Stimulated activated CD4-positive, alpha-beta T cell treated with anti-CD3 and anti-CD28 coated beads, Interleukin-4, amount 100 ng/mL, for 24 hours (primary cell): ENCODE measurements around the gene FGD6.
"Not testable (repeated sequence)": the region's sequence is repeated elsewhere in the genome, so short reads cannot be mapped to it uniquely, and the experiment has no call there.

ENCODE experiments used
- DNase-seq: peaks from one replicate; pipeline ENCODE4 v3.0.0-alpha.2; 2020

FGD6 gene

DNA sequence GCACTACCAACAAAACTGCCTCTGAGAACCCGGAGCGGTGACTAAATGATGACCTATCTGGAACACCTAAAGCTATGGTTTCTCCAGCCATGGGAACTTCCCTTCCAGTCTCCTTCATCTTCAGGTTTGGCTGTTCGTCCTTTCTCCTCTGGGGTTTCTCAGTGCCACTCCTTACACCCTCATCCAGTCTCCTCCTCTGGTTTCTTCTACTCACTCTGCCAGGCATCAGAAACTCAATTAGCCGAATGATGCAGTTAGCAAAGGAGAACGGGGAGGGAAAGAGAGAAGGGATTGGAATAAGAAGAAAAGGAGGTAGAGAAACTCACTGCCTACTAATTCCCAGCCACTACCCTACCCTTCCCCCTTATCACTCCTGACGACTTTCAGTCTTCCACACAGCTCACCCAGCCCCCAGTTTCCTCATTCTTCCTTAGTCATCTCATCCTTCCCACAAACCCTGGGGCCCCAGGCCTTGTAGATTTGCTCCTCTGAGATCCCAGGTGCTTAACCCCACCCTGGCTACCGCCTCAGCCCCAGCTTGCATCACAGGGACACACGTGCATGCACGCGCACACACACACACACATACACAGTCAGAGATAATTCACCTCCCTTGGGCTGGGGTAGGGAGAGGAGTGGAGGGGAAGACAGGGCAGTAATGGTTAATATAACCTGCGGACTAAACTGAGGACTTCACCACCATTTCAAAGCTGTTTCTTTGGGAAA, 13.0 kb downstream of the FGD6 start:
- no peak for DNase-seq

DNA sequence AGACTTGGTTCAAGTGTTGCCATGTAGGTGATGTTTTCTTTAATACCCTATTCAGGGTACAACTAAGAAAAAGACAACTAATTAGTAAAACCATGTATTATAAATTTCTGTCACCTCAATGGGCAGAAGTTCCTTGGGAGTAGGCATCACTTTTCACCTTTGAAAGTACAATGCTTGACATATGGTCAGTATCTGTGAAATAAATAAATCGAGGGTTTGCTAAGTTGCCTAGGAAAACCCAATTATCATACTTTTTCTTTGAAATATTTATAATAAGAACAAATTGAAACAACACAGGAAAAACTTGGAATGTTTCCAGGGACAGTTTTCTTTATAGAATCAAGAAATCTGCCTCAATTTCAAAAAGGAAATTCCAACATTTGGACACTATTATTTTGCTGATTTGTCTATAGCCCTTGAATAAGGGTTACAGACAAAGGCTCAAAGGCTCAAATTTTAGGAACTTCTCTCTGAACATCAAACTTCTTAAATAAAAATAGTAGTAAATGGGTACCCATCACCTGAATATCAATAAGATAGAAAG, 13.7 kb downstream of the FGD6 start:
- no peak for DNase-seq

DNA sequence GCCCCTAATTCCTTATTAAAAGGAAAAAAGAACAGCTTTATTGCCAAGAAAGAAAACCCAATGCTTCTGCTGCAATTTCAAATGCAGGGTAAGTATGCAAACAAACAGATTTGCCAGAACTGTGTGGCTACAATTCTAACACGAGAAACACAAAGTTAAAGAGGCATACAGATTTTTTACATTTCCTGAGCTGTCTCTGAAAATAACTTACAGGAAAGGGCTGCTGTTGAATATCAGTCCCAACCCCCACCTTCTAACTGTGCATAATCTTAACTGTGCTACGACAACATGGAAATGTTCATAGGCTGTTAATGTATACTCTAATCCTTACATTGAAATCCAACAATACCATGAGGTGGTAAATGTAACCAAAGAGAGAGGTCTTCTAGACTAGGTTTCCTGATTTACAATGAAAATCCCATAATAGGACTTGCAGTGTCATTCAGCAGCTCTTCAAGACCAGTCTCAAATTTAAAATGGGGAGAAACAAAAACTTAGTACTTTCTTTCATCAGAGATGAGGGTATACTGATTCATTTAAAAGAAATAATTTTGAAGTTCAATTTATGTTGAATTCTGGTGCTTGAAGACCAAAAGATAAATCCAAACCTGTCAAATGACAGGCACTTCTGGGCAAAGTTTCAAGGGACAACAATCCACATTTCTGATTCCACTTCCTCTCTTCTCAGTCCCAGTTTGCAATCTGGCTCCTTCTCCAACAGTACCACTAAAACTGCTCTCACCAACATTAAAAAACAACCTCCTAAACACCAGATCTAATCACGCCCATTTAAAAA, 14.4 kb downstream of the FGD6 start:
- DNase-seq, result no peak

DNA sequence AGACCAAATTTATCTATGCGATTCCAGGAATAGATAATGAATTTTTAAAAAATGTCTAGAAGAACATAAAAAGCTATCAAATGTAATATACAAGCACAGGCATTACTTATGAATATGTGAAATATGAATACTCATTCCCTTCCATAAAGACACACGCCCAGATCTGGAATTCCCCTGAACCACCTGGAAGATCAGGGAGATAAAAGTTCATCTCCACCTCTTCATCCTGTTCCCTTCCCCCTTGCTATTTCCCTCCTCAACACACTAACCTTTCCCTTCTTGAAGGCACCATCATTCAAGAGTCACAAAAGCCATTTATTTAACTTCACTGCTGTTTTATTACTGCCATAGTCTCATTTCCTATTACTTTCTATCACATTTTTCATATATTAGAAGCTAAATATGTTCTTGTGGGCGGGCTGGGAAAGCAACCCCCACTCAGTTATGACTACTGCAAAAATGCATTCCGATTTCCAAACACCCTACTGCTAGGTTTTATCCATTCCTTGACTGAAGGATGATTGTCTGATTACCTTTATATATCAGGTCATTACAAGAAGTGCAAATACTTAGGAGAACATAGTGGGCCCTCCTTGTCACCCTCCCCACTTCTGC, 16.1 kb downstream of the FGD6 start:
- no peak for DNase-seq

DNA sequence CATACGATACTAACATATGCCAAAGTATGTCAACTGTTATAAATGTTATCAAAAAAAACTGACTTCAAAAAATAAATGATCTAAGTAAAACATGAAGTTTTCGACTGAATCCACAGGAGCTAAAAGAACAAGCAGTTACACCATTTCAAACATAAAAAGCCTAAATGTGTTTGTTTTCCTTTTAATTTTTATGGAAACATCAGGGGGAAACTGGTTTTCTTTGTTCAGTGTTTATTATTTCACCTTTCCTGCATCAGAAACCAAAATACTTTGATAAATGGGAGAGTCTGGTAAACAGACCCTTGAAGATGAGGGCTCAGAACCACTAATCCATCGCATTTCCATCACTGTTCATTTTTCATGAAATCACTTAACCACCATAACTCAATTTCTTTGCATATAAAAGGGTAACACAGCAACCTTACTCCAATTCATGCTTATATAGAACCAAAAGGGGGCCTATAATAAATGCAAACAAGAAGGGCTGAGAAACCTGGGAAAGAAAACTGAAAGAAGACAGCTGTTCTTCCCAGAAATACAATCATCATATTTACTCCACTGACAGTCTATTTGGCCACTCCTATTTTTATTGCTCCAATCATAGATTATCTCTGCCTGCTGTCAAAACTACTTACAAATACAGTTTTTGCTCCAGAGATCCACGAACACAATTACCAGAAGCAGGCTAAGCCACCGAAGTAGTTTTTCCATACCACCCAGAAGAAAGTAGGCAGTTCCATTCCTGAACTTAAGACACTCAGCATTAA, 17.0 kb downstream of the FGD6 start:
- DNase-seq, result no peak

DNA sequence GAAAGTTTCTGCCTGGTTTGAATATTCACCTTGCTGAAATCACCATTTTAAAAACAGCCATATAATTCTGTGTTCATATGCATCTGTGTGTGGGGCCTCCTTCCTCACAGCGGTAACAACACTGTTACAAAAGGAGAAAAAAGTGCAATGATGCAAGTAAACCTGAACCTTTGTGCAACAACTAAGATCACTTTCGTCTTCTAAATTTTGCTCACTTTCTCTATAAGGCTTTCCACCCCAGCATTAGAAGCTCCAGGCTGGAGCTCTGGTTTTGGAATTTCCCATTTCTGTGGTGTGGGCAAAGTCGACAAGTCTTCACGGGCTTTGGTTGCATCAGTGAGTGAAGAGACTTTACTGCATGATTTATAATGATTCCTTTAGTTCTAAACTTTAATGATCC, 18.4 kb downstream of the FGD6 start:
- no peak for DNase-seq

DNA sequence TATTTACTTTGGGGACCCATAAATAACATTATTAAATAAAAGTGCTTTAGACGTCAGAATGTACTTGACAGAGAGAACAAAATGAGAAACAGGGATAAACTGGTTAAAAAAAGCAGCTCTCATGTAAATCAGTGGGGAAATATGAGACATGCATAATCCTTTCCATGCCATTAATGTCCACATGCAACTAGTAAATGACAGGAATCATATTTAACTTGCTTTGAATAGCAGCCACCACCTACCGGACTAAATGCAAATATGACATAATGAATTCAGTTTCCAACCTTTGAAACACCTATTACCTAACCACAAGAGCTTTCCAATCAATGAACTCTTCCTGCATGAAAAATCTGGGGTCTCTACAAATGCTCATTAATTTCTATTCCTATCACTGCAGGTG, 19.6 kb downstream of the FGD6 start:
- DNase-seq, result no peak

DNA sequence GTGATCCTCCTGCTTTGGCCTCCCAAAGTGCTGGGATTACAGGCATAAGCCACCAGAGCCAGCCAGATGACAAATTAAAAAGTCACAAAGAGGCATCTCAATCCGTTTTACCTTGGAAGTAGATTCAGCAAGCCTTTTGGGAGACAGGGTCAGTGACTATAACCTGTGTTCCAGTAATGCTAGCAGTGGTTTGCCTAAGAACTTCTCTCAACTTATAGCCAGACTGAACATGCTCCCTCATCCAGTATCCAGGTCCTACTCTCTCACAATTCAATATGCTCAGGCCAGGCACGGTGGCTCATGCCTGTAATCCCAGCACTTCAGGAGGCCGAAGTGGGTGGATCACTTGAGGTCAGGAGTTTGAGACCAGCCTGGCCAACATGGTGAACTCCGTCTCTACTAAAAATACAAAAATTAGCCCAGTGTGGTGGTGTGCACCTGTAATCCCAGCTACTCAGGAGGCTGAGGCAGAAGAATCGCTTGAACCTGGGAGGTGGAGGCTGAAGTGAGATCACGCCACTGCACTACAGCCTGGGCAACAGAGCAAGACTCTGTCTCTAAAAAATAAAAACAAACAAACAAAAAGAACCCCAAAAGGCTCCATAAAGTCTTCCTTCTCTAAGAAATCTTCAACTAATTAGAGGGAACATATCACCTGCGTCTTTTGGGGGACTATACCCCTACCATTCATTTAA, 20.2 kb downstream of the FGD6 start:
- not testable (repeated sequence) for DNase-seq

DNA sequence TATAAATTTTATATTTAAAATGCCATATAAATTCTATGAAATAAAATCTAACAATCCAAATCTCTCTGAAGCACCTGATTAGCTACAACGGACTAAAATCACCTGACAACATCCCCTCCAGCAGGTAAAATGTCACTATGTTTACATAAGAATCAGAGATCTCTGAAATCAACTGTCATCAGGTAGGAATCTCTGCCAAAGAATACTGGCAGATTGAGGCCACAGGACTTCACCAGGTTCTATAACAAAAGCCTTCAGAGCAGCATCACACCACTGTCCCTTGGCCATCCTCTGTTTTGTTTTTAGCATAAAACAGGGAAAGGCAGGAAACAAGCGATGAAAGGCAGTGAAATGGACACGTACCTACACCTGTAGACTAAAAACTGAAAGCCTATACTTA, 22.1 kb downstream of the FGD6 start:
- no peak for DNase-seq

DNA sequence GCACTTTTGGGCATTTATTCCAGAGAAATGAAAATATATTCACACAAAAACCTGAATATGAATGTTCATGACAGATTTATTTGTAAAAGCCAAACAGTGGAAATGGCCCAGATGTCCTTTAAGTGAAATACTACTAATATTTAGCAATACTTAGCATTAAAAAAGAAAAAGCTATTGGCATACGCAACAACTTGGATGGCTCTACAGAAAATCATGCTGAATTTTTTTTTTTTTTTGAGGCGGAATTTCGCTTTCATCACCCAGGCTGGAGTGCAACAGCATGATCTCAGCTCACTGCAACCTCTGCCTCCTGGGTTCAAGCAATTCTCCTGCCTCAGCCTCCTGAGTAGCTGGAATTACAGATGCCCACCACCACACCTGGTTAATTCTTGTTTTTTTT, 24.1 kb downstream of the FGD6 start:
- DNase-seq, result no peak

DNA sequence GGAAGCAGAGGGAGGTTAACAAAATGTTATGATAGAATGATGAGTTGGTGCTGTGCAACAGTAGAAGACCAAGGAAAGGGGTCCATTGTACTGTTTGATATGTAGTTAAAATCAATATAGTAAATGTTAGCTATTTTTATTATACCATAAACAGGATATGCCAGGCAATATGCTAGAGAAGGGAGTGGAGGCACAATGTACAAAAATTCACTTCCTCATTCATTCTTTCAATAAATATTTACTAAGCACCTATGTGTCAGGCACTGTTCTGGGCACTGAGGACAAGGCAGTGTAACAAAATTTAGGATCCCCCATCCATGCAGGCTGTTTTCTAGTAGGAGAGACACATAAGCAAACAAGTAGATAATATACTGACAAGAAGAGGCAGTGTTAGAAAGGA, 25.0 kb downstream of the FGD6 start:
- no peak for DNase-seq

DNA sequence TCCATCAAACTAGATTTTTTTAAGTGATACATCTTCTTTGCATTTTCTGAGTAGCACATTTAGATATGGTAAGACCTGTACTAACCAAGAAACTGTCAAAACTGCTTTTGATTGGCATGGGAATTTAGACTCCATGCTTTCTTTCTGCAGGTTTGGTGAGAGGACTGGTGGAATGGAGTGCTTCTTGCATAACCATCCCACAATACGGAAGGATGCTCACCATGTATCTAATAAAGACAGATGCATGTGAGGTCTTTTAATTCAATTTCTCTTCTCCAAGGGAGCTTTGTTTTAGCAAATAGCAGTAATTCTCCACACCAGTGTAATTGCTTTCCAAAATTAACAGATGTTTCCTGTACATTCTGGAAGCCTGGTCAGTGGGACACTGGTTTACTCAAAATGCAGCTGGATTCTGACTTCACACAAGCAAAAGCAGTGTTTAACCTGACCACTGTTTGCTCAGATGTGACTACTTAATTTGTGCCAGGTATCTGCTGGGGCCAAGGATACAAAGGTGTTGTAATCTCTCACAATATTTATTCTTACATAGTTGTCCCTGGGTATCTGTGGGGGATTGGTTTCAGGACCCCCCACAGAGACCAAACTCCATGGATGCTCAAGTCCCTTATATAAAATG, 26.1 kb downstream of the FGD6 start:
- no peak for DNase-seq

DNA sequence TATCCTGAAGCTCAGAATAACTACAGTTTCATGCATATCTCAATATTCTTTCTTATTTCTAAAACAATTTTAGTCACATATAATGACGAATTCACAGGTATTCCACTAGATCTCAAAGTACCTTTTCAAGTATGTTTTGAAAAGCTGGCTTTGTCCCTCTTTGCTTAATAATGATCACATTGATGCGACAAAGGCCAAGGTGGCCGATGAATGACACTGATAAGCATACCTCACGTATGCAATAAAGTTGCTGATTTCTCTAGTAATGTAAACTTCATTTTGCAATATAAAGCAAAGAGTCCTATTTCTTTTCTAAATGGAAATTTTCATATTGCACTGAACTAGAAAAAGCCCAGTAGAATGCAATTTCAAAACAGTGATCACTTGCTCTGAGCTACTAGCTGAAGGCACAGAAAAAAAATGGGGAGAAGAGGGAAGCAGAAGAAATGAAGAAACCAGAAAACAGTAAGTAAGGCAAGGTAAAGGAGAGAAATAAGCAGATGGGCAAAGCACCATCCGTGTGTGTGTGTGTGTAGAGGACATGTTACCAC, 29.3 kb downstream of the FGD6 start:
- no peak for DNase-seq

DNA sequence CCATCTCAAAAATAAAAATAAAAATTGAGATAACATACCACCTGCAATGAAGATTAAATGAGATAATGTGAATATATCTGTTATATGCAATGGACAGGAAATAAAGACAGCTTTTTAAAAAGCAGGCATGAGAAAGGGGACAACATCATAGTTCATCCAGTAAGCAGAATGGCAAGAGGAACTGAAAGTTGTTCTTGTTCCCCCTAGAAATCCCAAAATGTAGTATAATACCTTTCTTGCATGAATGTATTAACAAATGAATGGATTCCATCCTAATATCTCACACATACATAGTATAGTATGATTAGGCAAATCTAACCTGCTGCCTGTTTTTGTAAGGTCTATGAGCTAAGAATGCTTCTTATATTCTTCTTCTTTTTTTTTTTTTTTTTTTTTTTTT, 31.4 kb downstream of the FGD6 start:
- DNase-seq, result no peak

DNA sequence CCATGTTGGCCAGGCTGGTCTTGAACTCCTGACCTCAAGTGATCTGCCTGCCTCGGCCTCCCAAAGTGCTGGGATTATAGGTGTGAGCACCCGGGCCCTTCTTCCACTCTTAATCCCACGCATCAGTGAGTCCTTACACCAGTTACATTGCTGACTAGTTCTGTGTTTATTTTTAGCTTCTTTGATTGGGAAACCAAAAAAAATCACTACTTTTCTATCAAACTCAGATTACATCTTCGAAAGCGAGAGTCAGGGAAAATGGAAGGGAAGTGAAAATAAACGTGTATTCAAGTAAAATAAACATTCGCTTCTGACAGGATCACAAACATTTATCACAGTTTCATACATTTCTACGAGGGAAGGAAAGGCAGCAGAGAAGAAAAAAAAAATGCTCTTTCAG, 32.2 kb downstream of the FGD6 start:
- DNase-seq, result no peak

DNA sequence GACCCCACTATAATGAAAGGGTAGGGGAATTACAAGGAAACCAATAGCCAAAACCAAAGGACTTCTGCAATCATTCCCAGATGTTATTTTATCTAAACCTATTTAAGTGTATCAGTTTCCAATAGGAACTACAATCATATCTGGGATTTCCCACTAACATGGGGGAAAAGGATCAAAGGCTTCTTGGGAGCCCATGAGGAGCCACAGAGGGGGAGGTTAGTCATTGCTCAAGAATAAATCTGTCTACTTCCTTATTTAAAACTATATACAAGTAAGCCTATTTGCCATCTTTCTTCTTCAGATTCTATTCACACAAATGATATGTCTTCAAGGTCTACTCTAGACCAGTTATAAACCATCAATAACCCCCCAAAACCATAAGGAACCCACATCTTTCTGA, 33.1 kb downstream of the FGD6 start:
- no peak for DNase-seq

DNA sequence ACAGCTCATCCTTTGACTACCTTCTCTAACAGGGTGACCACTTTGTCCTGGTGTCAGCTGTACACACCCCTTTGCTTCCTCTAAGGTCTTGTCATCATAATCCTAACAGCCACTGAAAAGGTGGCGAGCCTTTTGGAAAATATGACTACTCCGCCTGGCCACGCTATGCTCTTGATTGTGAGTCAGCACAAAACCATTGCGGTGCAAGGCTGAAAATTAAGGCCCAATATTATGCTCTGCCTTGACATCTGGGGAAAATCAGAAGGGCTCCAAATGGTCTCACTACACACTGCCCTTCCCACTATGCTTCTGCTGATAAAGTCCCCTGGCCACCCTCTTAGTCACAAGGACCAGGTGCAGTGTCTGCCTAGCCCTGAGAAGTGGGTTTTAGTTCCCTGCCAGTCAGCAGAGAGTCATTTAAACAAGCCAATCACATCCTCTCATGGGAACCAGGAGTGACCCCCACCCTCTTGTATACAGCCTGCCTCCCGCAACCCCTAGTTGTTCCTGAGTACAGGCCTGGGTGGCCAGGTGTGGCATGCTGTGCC, 34.3 kb downstream of the FGD6 start:
- peak; percentile 6 for DNase-seq

DNA sequence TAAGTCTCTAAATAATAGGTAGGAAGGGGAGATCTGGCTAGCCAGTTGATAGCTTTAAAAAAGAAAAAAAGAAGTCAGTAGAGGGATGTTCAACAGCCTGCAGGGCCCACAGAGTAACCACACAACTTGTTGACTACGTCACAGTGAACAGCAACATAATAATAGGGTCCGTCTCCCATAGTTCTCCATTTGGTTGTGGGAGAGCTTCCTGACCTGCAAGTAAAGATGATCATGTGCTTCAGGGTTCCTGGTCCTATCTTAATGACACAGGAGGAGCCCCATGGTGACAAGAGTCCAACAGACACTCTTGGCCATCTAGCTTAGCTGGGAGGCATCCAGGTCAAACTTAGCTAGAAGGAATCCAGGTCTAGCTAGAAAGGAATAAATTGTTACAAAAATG, 36.2 kb downstream of the FGD6 start:
- DNase-seq, result no peak

DNA sequence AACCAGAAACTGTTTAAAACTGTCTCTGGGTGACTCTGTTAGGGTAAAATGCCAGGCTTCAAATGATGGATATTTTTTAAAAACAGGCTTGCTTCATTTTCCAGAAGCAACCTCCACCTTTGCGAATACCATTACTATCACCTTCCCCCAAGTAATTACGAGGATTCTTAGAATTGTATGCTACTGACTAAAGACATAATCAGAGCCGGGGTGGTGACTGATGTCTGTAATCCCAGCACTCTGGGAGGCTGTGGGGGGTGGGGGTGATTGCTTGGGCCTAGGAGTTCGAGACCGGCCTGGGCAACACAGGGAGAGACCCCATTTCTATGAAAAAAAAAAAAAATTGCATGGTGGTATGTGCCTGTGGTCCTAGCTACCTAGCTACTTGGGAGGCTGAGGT, 38.3 kb downstream of the FGD6 start:
- DNase-seq, result no peak

DNA sequence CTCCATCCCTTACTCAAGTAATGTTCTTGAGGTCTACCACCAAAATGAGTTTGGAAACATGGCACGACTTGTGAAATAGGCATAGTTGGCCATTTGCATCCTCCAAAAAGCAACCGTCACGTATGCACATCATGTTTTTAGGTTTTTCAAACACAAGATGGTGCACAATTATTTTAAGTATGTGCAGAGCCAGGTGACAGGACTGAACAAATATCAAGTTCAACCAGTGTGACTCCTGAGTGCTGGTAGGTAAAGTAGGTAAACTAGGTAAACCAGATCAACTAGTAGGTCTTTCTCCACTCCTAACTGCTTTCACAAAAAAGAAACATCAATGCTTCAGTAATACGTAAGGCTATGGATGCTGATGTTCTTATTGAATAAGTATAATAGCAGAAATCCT, 39.1 kb downstream of the FGD6 start:
- no peak for DNase-seq

DNA sequence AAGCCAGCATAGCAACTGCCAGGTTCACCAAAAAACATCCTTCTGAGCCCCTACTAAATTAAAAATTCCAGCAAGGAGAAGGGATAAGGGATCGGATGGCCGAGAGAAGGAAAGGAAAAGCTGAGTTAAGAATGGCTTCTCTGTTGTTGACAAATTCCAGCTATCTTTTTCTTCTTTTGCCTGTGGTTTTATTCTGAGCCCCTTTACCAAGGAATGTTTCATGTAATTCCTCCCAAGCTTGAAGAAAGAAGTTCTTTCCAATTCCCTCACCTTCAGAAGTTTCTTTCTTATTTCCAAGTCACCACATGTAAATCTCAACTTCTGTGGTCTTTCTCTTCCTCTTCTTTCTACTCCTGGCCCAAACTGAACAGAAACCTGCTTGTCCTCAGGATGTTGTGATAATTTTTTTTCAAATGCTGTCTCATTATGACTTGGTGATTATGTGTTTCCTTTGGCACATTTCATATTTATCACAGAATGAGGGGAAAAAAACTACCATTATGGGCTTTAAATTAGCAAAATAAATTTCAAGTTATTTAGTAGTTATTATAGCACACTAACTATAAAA, 40.0 kb downstream of the FGD6 start:
- no peak for DNase-seq
